CD8-positive, alpha-beta memory T cell (primary cell): ENCODE measurements around the gene CASQ2. TPM values are rescaled to one million over a fixed set of nuclear protein-coding genes. Genes with fewer than 3 reads are reported as not detected.
"Not testable (repeated sequence)": the region's sequence is repeated elsewhere in the genome, so short reads cannot be mapped to it uniquely, and the experiment has no call there.

Experiments used
- CTCF ChIA-PET: fragments of 350-600 bp; sonication (Branson Sonifier 250); formaldehyde crosslinking; loops from one replicate; lab custom pipeline; 2021; ENCODE audit warnings: antibody characterized with exemption; lab: Charles Lee
- POLR2A ChIA-PET: fragments of 350-600 bp; sonication (Branson Sonifier 250); formaldehyde crosslinking; loops from one replicate; lab custom pipeline; 2021; ENCODE audit warnings: antibody characterized with exemption; lab: Charles Lee
- DNase-seq, 5 donors: peaks; one replicate each; pipeline versions ENCODE4 v3.0.0 to v3.0.0-alpha.2; 2020 to 2022; ENCODE audit warnings: mixed read lengths in 1 of 5
- H3K27ac ChIP-seq: one replicate; pipeline ENCODE4 v1.7.0; 2013; ENCODE audit warnings: low read depth, mild to moderate bottlenecking, low read length, moderate library complexity
- H3K27me3 ChIP-seq: 2 replicates; pipeline ENCODE4 v1.7.0; 2013; ENCODE audit warnings: low read length, mild to moderate bottlenecking; ENCODE audit not compliant: insufficient read depth, poor library complexity, severe bottlenecking
- H3K36me3 ChIP-seq: 2 replicates; pipeline ENCODE4 v1.7.0; 2013; ENCODE audit warnings: mild to moderate bottlenecking, low read length, moderate library complexity; ENCODE audit not compliant: insufficient read depth
- H3K4me1 ChIP-seq: 2 replicates; pipeline ENCODE4 v1.7.0; 2013; ENCODE audit warnings: mild to moderate bottlenecking, low read length, moderate library complexity; ENCODE audit not compliant: insufficient read depth
- H3K4me3 ChIP-seq: 2 replicates; pipeline ENCODE4 v1.7.0; 2013; ENCODE audit warnings: mild to moderate bottlenecking, low read length
- H3K9me3 ChIP-seq: 2 replicates; pipeline ENCODE4 v1.7.0; 2013; ENCODE audit warnings: mild to moderate bottlenecking, low read length
- H3K27ac Mint-ChIP-seq, 8 donors: one replicate each; pipeline ENCODE4 v1.8.0; 2020 to 2021; ENCODE audit warnings: mixed read lengths in 8 of 8, mild to moderate bottlenecking in 6 of 8, inconsistent platforms in 3 of 8, moderate library complexity in 3 of 8
- H3K27me3 Mint-ChIP-seq, 2 donors: one replicate each; pipeline ENCODE4 v1.8.0; 2020 to 2021; ENCODE audit warnings: mixed read lengths in 2 of 2, mild to moderate bottlenecking in 1 of 2, moderate library complexity in 1 of 2
- H3K36me3 Mint-ChIP-seq, 3 donors: one replicate each; pipeline ENCODE4 v1.8.0; 2020 to 2021; ENCODE audit warnings: mixed read lengths in 3 of 3, inconsistent platforms in 1 of 3, mild to moderate bottlenecking in 1 of 3
- H3K4me1 Mint-ChIP-seq, 3 donors: one replicate each; pipeline ENCODE4 v1.8.0; 2020 to 2021; ENCODE audit warnings: mixed read lengths in 3 of 3, inconsistent platforms in 1 of 3, mild to moderate bottlenecking in 1 of 3
- H3K4me3 Mint-ChIP-seq, 7 donors: one replicate each; pipeline ENCODE4 v1.8.0; 2020 to 2021; ENCODE audit warnings: mixed read lengths in 7 of 7, mild to moderate bottlenecking in 6 of 7, moderate library complexity in 4 of 7, inconsistent platforms in 2 of 7
- H3K9me3 Mint-ChIP-seq, 5 donors: one replicate each; pipeline ENCODE4 v1.8.0; 2020 to 2022; ENCODE audit warnings: mixed read lengths in 5 of 5, mild to moderate bottlenecking in 3 of 5, moderate library complexity in 2 of 5, inconsistent platforms in 1 of 5
- polyA plus RNA-seq: library from polyadenylated mRNA; unstranded; fragments of 300-500 nt; fragmentation: Illumina TruSeq; gene quantifications from one replicate; pipeline ENCODE4 v1.2.3, GENCODE V29; 2021
- total RNA-seq, 2 experiments: library from RNA; stranded (reverse); gene quantifications; one replicate each; pipeline ENCODE4 v1.2.3, GENCODE V29; 2021

Gene CASQ2
- total and polyA plus RNA-seq, 3 experiments from 2014 or later: not detected

- Histone ChIP-seq H3K27ac (no peak overlapping the region), H3K4me1 (no peaks in the 10 kb centered on the region)
- POLR2A ChIA-PET: no interaction called here
Measured at GRCh38 chr1:115791816-115792215, 23.3 kb upstream of the CASQ2 start.

GRCh38 chr1:115790846-115791245, 22.3 kb upstream of the CASQ2 start:
- no peak overlapping the region for H3K4me3 Mint-ChIP-seq
- ChIA-PET POLR2A (no interaction called here), CTCF (no interaction called here)
- no peak overlapping the region for H3K27ac ChIP-seq
- no peak overlapping the region for H3K27ac Mint-ChIP-seq
- DNase-seq: no peak
- H3K27me3 Mint-ChIP-seq: peaks cover 8 to 35% of the 10 kb centered on the region in 2 donors
- H3K36me3 ChIP-seq: no peaks in the 10 kb centered on the region
- H3K36me3 Mint-ChIP-seq: no peaks in the 10 kb centered on the region
- H3K9me3 Mint-ChIP-seq: peaks cover 0 to 14% (median 2%) of the 10 kb centered on the region in 5 donors
- H3K4me3 ChIP-seq: no peak overlapping the region
- no peaks in the 10 kb centered on the region for H3K4me1 ChIP-seq
- H3K9me3 ChIP-seq: no peaks in the 10 kb centered on the region
- H3K27me3 ChIP-seq: peaks cover 8% of the 10 kb centered on the region
- H3K4me1 Mint-ChIP-seq: no peaks in the 10 kb centered on the region

More at GRCh38 chr1:115791816-115792215, 23.3 kb upstream of the CASQ2 start:
- Histone ChIP-seq H3K9me3 (no peaks in the 10 kb centered on the region), H3K36me3 (no peaks in the 10 kb centered on the region), H3K27me3 (peaks cover 8% of the 10 kb centered on the region), H3K4me3 (no peak overlapping the region)
- H3K27ac Mint-ChIP-seq: no peak overlapping the region
- H3K27me3 Mint-ChIP-seq: peaks cover 9 to 39% of the 10 kb centered on the region in 2 donors
- H3K4me3 Mint-ChIP-seq: no peak overlapping the region
- DNase-seq: no peak
- no peaks in the 10 kb centered on the region for H3K4me1 Mint-ChIP-seq
- CTCF ChIA-PET: no interaction called here
- H3K36me3 Mint-ChIP-seq: no peaks in the 10 kb centered on the region
- H3K9me3 Mint-ChIP-seq: peaks cover 0 to 11% (median 2%) of the 10 kb centered on the region in 5 donors

- no peak overlapping the region for H3K4me3 ChIP-seq
- H3K4me1 Mint-ChIP-seq: no peaks in the 10 kb centered on the region
- H3K4me3 Mint-ChIP-seq: no peak overlapping the region
- no peak overlapping the region for H3K27ac Mint-ChIP-seq
- no peaks in the 10 kb centered on the region for H3K36me3 Mint-ChIP-seq
- H3K27me3 Mint-ChIP-seq: peaks cover 8 to 32% of the 10 kb centered on the region in 2 donors
- H3K9me3 Mint-ChIP-seq: peaks cover 0 to 14% (median 2%) of the 10 kb centered on the region in 5 donors
- no peaks in the 10 kb centered on the region for H3K4me1 ChIP-seq
- ChIA-PET POLR2A (no interaction called here), CTCF (no interaction called here)
- H3K36me3 ChIP-seq: no peaks in the 10 kb centered on the region
- H3K9me3 ChIP-seq: no peaks in the 10 kb centered on the region
- H3K27ac ChIP-seq: no peak overlapping the region
- H3K27me3 ChIP-seq: peaks cover 8% of the 10 kb centered on the region
- DNase-seq: no peak
Measured at GRCh38 chr1:115790356-115790755, 21.8 kb upstream of the CASQ2 start.

DNA sequence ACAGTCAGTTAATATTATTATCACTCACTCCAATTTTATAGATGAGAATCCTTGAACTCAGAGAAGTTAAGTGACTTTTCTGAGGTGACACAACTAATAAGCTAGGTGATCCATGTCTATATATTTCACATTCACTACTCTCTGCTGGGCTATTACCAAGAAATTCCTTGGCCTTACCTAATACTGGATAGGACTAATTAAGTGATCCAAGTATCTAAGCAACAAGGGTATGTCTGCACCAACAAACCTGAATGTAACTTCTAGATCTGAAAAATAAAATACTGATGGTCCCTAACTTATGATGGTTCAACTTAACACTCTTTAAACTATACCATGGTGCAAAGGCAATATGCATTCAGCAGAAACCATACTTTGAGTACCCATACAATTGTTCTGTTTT, 14.8 kb upstream of the CASQ2 start:
- Mint-ChIP-seq H3K4me3 (no peak overlapping the region), H3K27me3 (peaks cover 5 to 45% of the 10 kb centered on the region in 2 donors), H3K27ac (no peak overlapping the region), H3K36me3 (no peaks in the 10 kb centered on the region), H3K4me1 (no peaks in the 10 kb centered on the region), H3K9me3 (peaks cover 0 to 18% (median 2%) of the 10 kb centered on the region in 5 donors)
- no peak for DNase-seq
- no peaks in the 10 kb centered on the region for H3K4me1 ChIP-seq
- no peak overlapping the region for H3K4me3 ChIP-seq
- no peaks in the 10 kb centered on the region for H3K36me3 ChIP-seq
- CTCF ChIA-PET: no interaction called here
- H3K27me3 ChIP-seq: no peaks in the 10 kb centered on the region
- no peak overlapping the region for H3K27ac ChIP-seq
- POLR2A ChIA-PET: no interaction called here
- no peaks in the 10 kb centered on the region for H3K9me3 ChIP-seq

- Histone ChIP-seq H3K27ac (no peak overlapping the region), H3K4me3 (no peak overlapping the region), H3K27me3 (no peaks in the 10 kb centered on the region), H3K36me3 (no peaks in the 10 kb centered on the region), H3K4me1 (no peaks in the 10 kb centered on the region), H3K9me3 (no peaks in the 10 kb centered on the region)
- Mint-ChIP-seq H3K9me3 (peaks cover 0 to 16% (median 2%) of the 10 kb centered on the region in 5 donors), H3K4me1 (no peaks in the 10 kb centered on the region), H3K36me3 (no peaks in the 10 kb centered on the region), H3K4me3 (no peak overlapping the region), H3K27ac (no peak overlapping the region), H3K27me3 (peaks cover 5 to 45% of the 10 kb centered on the region in 2 donors)
- no peak for DNase-seq
- POLR2A ChIA-PET: no interaction called here
- CTCF ChIA-PET: no interaction called here
Measured at GRCh38 chr1:115782571-115783281, 14.2 kb upstream of the CASQ2 start.

GRCh38 chr1:115781851-115782250, 13.3 kb upstream of the CASQ2 start:
- no peak overlapping the region for H3K4me3 ChIP-seq
- Mint-ChIP-seq H3K36me3 (no peaks in the 10 kb centered on the region), H3K4me1 (no peaks in the 10 kb centered on the region), H3K27me3 (peaks cover 5 to 52% of the 10 kb centered on the region in 2 donors), H3K27ac (no peak overlapping the region), H3K9me3 (peaks cover 0 to 8% (median 2%) of the 10 kb centered on the region in 5 donors), H3K4me3 (no peak overlapping the region)
- no peak for DNase-seq
- no peak overlapping the region for H3K27ac ChIP-seq
- H3K36me3 ChIP-seq: no peaks in the 10 kb centered on the region
- H3K9me3 ChIP-seq: no peaks in the 10 kb centered on the region
- POLR2A ChIA-PET: no interaction called here
- CTCF ChIA-PET: no interaction called here
- H3K4me1 ChIP-seq: no peaks in the 10 kb centered on the region
- H3K27me3 ChIP-seq: no peaks in the 10 kb centered on the region

DNA sequence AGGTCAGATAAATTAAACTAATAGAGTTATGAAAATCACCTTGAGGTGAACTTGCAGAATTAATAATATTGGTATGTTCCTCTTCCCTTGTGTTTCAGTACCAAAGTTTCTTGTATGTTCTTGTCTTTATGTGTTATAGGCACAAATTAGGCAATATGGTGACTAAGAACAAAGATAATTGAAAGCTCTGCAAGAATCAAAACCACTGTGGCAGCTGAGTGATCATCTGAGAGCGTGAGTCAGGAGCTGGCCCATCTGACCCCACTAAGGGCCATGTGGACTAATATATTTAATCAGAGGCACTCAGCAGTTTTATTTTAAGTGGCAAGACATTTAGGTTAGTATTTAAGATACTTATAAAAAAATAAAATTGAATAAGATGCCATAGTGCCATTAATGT, 12.8 kb upstream of the CASQ2 start:
- POLR2A ChIA-PET: no interaction called here
- H3K27me3 Mint-ChIP-seq: peaks cover 5 to 55% of the 10 kb centered on the region in 2 donors
- CTCF ChIA-PET: no interaction called here

GRCh38 chr1:115780655-115781054, 12.1 kb upstream of the CASQ2 start:
- H3K27ac ChIP-seq, CTCF ChIA-PET, H3K4me3 ChIP-seq, H3K36me3 ChIP-seq, H3K9me3 ChIP-seq, H3K9me3 Mint-ChIP-seq, H3K27me3 ChIP-seq, H3K4me3 Mint-ChIP-seq, POLR2A ChIA-PET, H3K4me1 Mint-ChIP-seq, DNase-seq, H3K27ac Mint-ChIP-seq, H3K4me1 ChIP-seq, H3K36me3 Mint-ChIP-seq: not testable (repeated sequence)
- H3K27me3 Mint-ChIP-seq: peaks cover 6 to 61% of the 10 kb centered on the region in 2 donors

More for the DNA sequence above, 12.8 kb upstream of the CASQ2 start:
- peaks cover 0 to 5% (median 2%) of the 10 kb centered on the region in 5 donors for H3K9me3 Mint-ChIP-seq
- no peak for DNase-seq
- H3K36me3 ChIP-seq: no peaks in the 10 kb centered on the region
- no peaks in the 10 kb centered on the region for H3K27me3 ChIP-seq
- H3K27ac ChIP-seq: no peak overlapping the region
- no peak overlapping the region for H3K4me3 ChIP-seq
- H3K4me1 Mint-ChIP-seq: no peaks in the 10 kb centered on the region
- no peaks in the 10 kb centered on the region for H3K36me3 Mint-ChIP-seq
- no peak overlapping the region for H3K27ac Mint-ChIP-seq
- no peak overlapping the region for H3K4me3 Mint-ChIP-seq
- no peaks in the 10 kb centered on the region for H3K9me3 ChIP-seq
- no peaks in the 10 kb centered on the region for H3K4me1 ChIP-seq
